A549 treated with CORT108297 at 1 μM for 4 hours (cell line): Measurements from ENCODE around the gene TSPAN7. TPM values are rescaled to one million over a fixed set of nuclear protein-coding genes. Genes with fewer than 3 reads are reported as not detected.

ENCODE experiments used
- total RNA-seq: library from RNA; stranded (reverse); fragments of 200-300 nt; extraction: Qiagen RNA extraction; gene quantifications from 5 replicates; pipeline ENCODE4 v1.2.3, GENCODE V29; 2022

The TSPAN7 gene
- total RNA-seq: 2.6 to 3.2 TPM (median 2.9 TPM) in 5 replicates

GRCh38 chrX:38561126-38561868 lies at the start of gene TSPAN7:
Gene TSPAN7 (plus strand): TSS chrX:38561542. CDS start chrX:38561547, 5 bp downstream.

Other genes starting within 250 kb of the TSPAN7 start
- 9.6 to 12.8 TPM (median 11.0 TPM) in 5 replicates for gene RPGR, start 234.0 kb upstream of the TSPAN7 start, total RNA-seq
- not detected in 5 replicates for gene OTC, start 208.9 kb upstream of the TSPAN7 start, total RNA-seq
- gene MID1IP1, start 239.9 kb downstream of the TSPAN7 start, total RNA-seq: 28.3 to 41.6 TPM (median 36.4 TPM) in 5 replicates